ENCODE measurements around the gene CLDN16. TPM values are rescaled to one million over a fixed set of nuclear protein-coding genes. Genes with fewer than 3 reads are reported as not detected.

CLDN16 gene
- total and polyA plus RNA-seq, 2 of the 4 experiments (the other 2 are of a cell fraction) = under 0.01 to 0.09 TPM

DNA sequence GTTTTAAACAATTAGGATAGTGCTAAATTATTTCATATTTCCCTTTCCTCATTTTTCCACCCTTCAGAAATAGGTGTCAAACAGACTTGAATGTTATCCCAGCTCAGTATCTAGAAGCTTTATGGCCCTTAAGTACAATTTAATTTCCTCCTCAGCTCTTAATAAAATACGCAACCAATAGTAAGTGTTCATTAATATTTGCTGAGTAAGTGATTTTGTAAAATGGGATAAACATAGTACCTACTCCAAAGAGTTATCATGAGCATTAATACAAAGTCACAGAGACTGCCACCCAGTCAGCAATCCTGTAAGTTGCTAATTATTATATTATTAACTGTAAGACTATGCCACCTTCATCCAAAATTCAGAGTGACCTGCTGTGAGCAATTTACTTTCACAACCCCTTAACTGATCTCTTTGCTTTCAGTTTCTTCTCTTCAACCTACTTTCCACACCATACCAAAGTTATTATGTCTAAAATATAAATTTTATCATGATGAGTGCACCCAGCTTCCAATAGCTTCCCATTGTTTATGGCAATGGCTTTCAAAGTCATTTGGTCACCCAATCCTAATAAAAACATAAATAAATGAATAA, 35.0 kb upstream of the CLDN16 start:
- WGBS, 2 experiments (ENCODE audit: extremely low coverage in 2 of 2, insufficient read length in 1 of 2) = no CpG with 5 or more reads among the region's 1 CpG
- H2BK5ac ChIP-seq (ENCODE audit: low read depth, low read length, poor library complexity, severe bottlenecking) = no peak overlapping the region
- no peak overlapping the region for H3K27ac ChIP-seq (ENCODE audit: insufficient read depth, low read length)
- no TSS peak for BruUV-seq (replicated peaks)
- no peak overlapping the region for H4K8ac ChIP-seq (ENCODE audit: low read depth in 2 of 2, low read length in 2 of 2)
- peaks cover 2% of the 10 kb centered on the region; the same call in 1 of the 2 replicates for H3K4me1 ChIP-seq (ENCODE audit: control insufficient read depth, insufficient read depth, low read length)
- no peak overlapping the region for H3K14ac ChIP-seq (replicated peaks; ENCODE audit: low read depth, low read length)
- H3K23ac ChIP-seq (ENCODE audit: low read depth, low read length) = no peak overlapping the region
- H4K91ac ChIP-seq (ENCODE audit: insufficient read depth, low read depth, low read length) = no peak overlapping the region
- no peaks in the 10 kb centered on the region for H3K79me1 ChIP-seq (ENCODE audit: low read depth in 1 of 2, low read length in 2 of 2)
- H4K20me1 ChIP-seq (ENCODE audit: insufficient read depth, low read length) = no peaks in the 10 kb centered on the region
- CTCF ChIA-PET = interaction anchor here (0.6 kb wide), 1 partner anchor 31 kb away, joined by 3 read pairs; no protein-coding TSS in a partner anchor
- intact Hi-C loops (cut with micrococcal nuclease) (no loop called here), in situ Hi-C loops (cut with MboI; ENCODE audit: low sequenced_read_pairs) (no loop called here), dilution Hi-C loops (cut with HindIII; ENCODE audit: low sequenced_read_pairs, unreplicated experiment) (no loop called here)
- no peak overlapping the region for H3K4me3 ChIP-seq (ENCODE audit: insufficient read depth, low read depth, low read length)
- DNase-seq (no peak), ATAC-seq (ENCODE audit: low read depth) (no peak)
- H3K56ac ChIP-seq (ENCODE audit: extremely low read depth, insufficient read depth, low read length) = no peak overlapping the region
- POLR2A ChIA-PET (ENCODE audit: unreplicated experiment) = no interaction called here
- no peak overlapping the region for H3K18ac ChIP-seq (ENCODE audit: low read depth, low read length)
- no peak overlapping the region for H2AK9ac ChIP-seq (replicated peaks; ENCODE audit: low read depth, low read length, poor library complexity)
- peaks cover 3% of the 10 kb centered on the region; the same call in 1 of the 2 replicates for H3K9me3 ChIP-seq (ENCODE audit: control insufficient read depth, insufficient read depth, low read length)
- H3K4ac ChIP-seq (ENCODE audit: low read depth, low read length) = no peak overlapping the region
- no peak overlapping the region for H4K5ac ChIP-seq (ENCODE audit: low read depth, low read length)
- no peak overlapping the region for H2BK15ac ChIP-seq (ENCODE audit: low read depth, low read length)
- H2AK5ac ChIP-seq (ENCODE audit: low read depth, low read length) = no peak overlapping the region
- peak; percentile 99 for TF ChIP-seq MAFK (IDR thresholded peaks at IDR 0.05; ENCODE audit: low read depth, low read length)
- TF ChIP-seq, protein P1, sequence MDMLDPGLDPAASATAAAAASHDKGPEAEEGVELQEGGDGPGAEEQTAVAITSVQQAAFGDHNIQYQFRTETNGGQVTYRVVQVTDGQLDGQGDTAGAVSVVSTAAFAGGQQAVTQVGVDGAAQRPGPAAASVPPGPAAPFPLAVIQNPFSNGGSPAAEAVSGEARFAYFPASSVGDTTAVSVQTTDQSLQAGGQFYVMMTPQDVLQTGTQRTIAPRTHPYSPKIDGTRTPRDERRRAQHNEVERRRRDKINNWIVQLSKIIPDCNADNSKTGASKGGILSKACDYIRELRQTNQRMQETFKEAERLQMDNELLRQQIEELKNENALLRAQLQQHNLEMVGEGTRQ (IDR thresholded peaks at IDR 0.05; ENCODE audit: low read depth, low read length) = no peak
- no peak for TF ChIP-seq MXI1 (IDR thresholded peaks at IDR 0.05; ENCODE audit: borderline replicate concordance, low read depth, low read length)
- no peaks in the 10 kb centered on the region for H3K27me3 ChIP-seq (ENCODE audit: control insufficient read depth, insufficient read depth, low read length)
- H2AFZ ChIP-seq (replicated peaks; ENCODE audit: low read length, poor library complexity) = no peak overlapping the region
- no peaks in the 10 kb centered on the region for H3K9me1 ChIP-seq (ENCODE audit: insufficient read depth, low read length)
- no peak overlapping the region for H2BK120ac ChIP-seq (ENCODE audit: low read depth, low read length)
- H3K4me2 ChIP-seq (ENCODE audit: low read depth, low read length) = no peak overlapping the region
- H3K9ac ChIP-seq (ENCODE audit: low read depth, low read length) = no peak overlapping the region
- H3K36me3 ChIP-seq (ENCODE audit: control insufficient read depth, insufficient read depth, low read length) = no peaks in the 10 kb centered on the region
- H2BK20ac ChIP-seq (ENCODE audit: low read depth, low read length) = no peak overlapping the region
